ENCODE measurements around the gene PRRT4. TPM values are rescaled to one million over a fixed set of nuclear protein-coding genes. Genes with fewer than 3 reads are reported as not detected.

The PRRT4 gene
- total and polyA plus RNA-seq, 9 of the 15 experiments (the other 6 are each of a cell fraction or from before 2014, with no cell fraction given), result not detected

- TF ChIP-seq ZNF584 (CRISPR knock-in tag; IDR thresholded peaks at IDR 0.05; ENCODE audit: low read depth), result no peak
- TF ChIP-seq, protein P1, sequence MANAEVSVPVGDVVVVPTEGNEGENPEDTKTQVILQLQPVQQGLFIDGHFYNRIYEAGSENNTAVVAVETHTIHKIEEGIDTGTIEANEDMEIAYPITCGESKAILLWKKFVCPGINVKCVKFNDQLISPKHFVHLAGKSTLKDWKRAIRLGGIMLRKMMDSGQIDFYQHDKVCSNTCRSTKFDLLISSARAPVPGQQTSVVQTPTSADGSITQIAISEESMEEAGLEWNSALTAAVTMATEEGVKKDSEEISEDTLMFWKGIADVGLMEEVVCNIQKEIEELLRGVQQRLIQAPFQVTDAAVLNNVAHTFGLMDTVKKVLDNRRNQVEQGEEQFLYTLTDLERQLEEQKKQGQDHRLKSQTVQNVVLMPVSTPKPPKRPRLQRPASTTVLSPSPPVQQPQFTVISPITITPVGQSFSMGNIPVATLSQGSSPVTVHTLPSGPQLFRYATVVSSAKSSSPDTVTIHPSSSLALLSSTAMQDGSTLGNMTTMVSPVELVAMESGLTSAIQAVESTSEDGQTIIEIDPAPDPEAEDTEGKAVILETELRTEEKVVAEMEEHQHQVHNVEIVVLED (CRISPR knock-in tag; IDR thresholded peaks at IDR 0.05), result peak; percentile 65
- no peak for TF ChIP-seq HDAC8 (tag; IDR thresholded peaks at IDR 0.05)
- TF ChIP-seq BRD9 (IDR thresholded peaks at IDR 0.05; ENCODE audit: low read depth, partially characterized antibody), result no peak
- peak; percentile 91; the same call in 1 of the 2 replicates for TF ChIP-seq ILF3 (IDR thresholded peaks at IDR 0.05; ENCODE audit: borderline replicate concordance)
- TF ChIP-seq MAZ (CRISPR knock-in tag; conservative IDR thresholded peaks at IDR 0.05 in 1 of 2, IDR thresholded peaks at IDR 0.05 in 1 of 2), result peak; percentile 76 to 95; a peak in 3 of 4 replicates
- peak; percentile 33; the same call in 1 of the 2 replicates for TF ChIP-seq ZNF316 (IDR thresholded peaks at IDR 0.05)
- TF ChIP-seq FIP1L1 (IDR thresholded peaks at IDR 0.05; ENCODE audit: low read depth, low read length, poor library complexity, severe bottlenecking), result no peak
- TF ChIP-seq ZSCAN32 (CRISPR knock-in tag; IDR thresholded peaks at IDR 0.05), result no peak
- TF ChIP-seq SNRNP70 (optimal IDR thresholded peaks at IDR 0.05; ENCODE audit: low read depth, low read length), result no peak
- TF ChIP-seq FOXJ2 (tag; IDR thresholded peaks at IDR 0.05), result no peak
- TF ChIP-seq ZNF280B (CRISPR knock-in tag; IDR thresholded peaks at IDR 0.05), result no peak
- TF ChIP-seq TARDBP (IDR thresholded peaks at IDR 0.05), result no peak
- no peak for TF ChIP-seq RBM15 (IDR thresholded peaks at IDR 0.05; ENCODE audit: insufficient read depth, low read length)
- TF ChIP-seq POLR2G (IDR thresholded peaks at IDR 0.05; ENCODE audit: low read depth, low read length), result peak; percentile 93
- TF ChIP-seq CXXC5 (CRISPR knock-in tag; IDR thresholded peaks at IDR 0.05), result peak; percentile 92
- TF ChIP-seq NFYB (IDR thresholded peaks at IDR 0.05; ENCODE audit: extremely low read depth, insufficient read length), result no peak
- no peak for TF ChIP-seq NFATC3 (IDR thresholded peaks at IDR 0.05)
- TF ChIP-seq, protein P2, sequence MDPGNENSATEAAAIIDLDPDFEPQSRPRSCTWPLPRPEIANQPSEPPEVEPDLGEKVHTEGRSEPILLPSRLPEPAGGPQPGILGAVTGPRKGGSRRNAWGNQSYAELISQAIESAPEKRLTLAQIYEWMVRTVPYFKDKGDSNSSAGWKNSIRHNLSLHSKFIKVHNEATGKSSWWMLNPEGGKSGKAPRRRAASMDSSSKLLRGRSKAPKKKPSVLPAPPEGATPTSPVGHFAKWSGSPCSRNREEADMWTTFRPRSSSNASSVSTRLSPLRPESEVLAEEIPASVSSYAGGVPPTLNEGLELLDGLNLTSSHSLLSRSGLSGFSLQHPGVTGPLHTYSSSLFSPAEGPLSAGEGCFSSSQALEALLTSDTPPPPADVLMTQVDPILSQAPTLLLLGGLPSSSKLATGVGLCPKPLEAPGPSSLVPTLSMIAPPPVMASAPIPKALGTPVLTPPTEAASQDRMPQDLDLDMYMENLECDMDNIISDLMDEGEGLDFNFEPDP (CRISPR knock-in tag; IDR thresholded peaks at IDR 0.05), result peak; percentile 67; the same call in 1 of the 2 replicates
- no peak for TF ChIP-seq TBL1XR1 (IDR thresholded peaks at IDR 0.05; ENCODE audit: low read length in 2 of 2)
- no peak for TF ChIP-seq ZBED1 (IDR thresholded peaks at IDR 0.05)
- TF ChIP-seq SMARCB1 (IDR thresholded peaks at IDR 0.05; ENCODE audit: insufficient read length, low read depth), result no peak
- no peak; the same call in 1 of the 2 replicates for TF ChIP-seq CHD2 (IDR thresholded peaks at IDR 0.05; ENCODE audit: low read depth, low read length)
Observed at GRCh38 chr7:128409596-128410450, 48.3 kb upstream of the PRRT4 start, which contains the start of gene IMPDH1 (continued).

Measured in K562 (cell line).